H9 (cell line): ENCODE measurements around the gene CENPA. TPM values are rescaled to one million over a fixed set of nuclear protein-coding genes. Genes with fewer than 3 reads are reported as not detected.
A peak's percentile ranks its signal among the peaks of the same experiment; 100 is the strongest.

ENCODE experiments used
- DNase-seq: peaks from one replicate; pipeline ENCODE4 v3.0.0-alpha.2; 2017
- H2AFZ ChIP-seq: one replicate; pipeline ENCODE4 v1.6.1; 2013; ENCODE audit warnings: mild to moderate bottlenecking, low read length, control low read depth, moderate library complexity
- H2AK5ac ChIP-seq: 2 replicates; pipeline ENCODE4 v1.6.1; 2013; ENCODE audit warnings: low read length, control low read depth, mixed read lengths; ENCODE audit not compliant: insufficient read length
- H2BK120ac ChIP-seq: one replicate; pipeline ENCODE4 v1.6.1; 2013; ENCODE audit warnings: low read depth, mild to moderate bottlenecking, low read length, control low read depth, inconsistent platforms; ENCODE audit not compliant: poor library complexity, severe bottlenecking
- H2BK12ac ChIP-seq: 2 replicates; pipeline ENCODE4 v1.6.1; 2013; ENCODE audit warnings: low read length, control low read depth, mixed read lengths, low read depth; ENCODE audit not compliant: insufficient read length
- H2BK15ac ChIP-seq: 2 replicates; pipeline ENCODE4 v1.6.1; 2013; ENCODE audit warnings: low read depth, low read length, control low read depth
- H2BK20ac ChIP-seq: one replicate; pipeline ENCODE4 v1.6.1; 2013; ENCODE audit warnings: low read depth, mild to moderate bottlenecking, low read length, control low read depth, inconsistent platforms; ENCODE audit not compliant: poor library complexity, severe bottlenecking
- H2BK5ac ChIP-seq: 2 replicates; pipeline ENCODE4 v1.6.1; 2013; ENCODE audit warnings: low read length, control low read depth, mixed read lengths; ENCODE audit not compliant: insufficient read length
- H3K14ac ChIP-seq: 2 replicates; pipeline ENCODE4 v1.6.1; 2013; ENCODE audit warnings: low read length, control low read depth; ENCODE audit not compliant: insufficient read depth
- H3K18ac ChIP-seq: 2 replicates; pipeline ENCODE4 v1.6.1; 2013; ENCODE audit warnings: low read depth, mild to moderate bottlenecking, mixed read lengths, low read length, control low read depth; ENCODE audit not compliant: insufficient read length
- H3K23ac ChIP-seq: 2 replicates; pipeline ENCODE4 v1.6.1; 2013; ENCODE audit warnings: low read length, control low read depth, mixed read lengths, low read depth; ENCODE audit not compliant: insufficient read length
- H3K23me2 ChIP-seq: 2 replicates; pipeline ENCODE4 v1.6.1; 2013; ENCODE audit warnings: low read depth, mild to moderate bottlenecking, mixed read lengths, low read length, control low read depth; ENCODE audit not compliant: insufficient read length, poor library complexity, severe bottlenecking
- H3K27ac ChIP-seq: 2 replicates; pipeline ENCODE4 v1.5.1; 2013; ENCODE audit warnings: low read length, control low read depth, mixed read lengths, low read depth; ENCODE audit not compliant: insufficient read length
- H3K27me3 ChIP-seq: 2 replicates; pipeline ENCODE4 v1.6.1; 2013; ENCODE audit warnings: low read length, control low read depth, inconsistent platforms; ENCODE audit not compliant: insufficient read depth
- H3K4ac ChIP-seq: 2 replicates; pipeline ENCODE4 v1.6.1; 2013; ENCODE audit warnings: low read depth, mild to moderate bottlenecking, control low read depth, inconsistent platforms, low read length, moderate library complexity
- H3K4me1 ChIP-seq: 2 replicates; pipeline ENCODE4 v1.6.1; 2013; ENCODE audit warnings: low read length, control low read depth, inconsistent platforms; ENCODE audit not compliant: insufficient read depth
- H3K4me2 ChIP-seq: 2 replicates; pipeline ENCODE4 v1.6.1; 2013; ENCODE audit warnings: low read length, control low read depth, mixed read lengths; ENCODE audit not compliant: insufficient read length, insufficient read depth
- H3K56ac ChIP-seq: 2 replicates; pipeline ENCODE4 v1.6.1; 2013; ENCODE audit warnings: low read depth, mild to moderate bottlenecking, mixed read lengths, low read length, control low read depth; ENCODE audit not compliant: insufficient read length
- H3K79me1 ChIP-seq: 2 replicates; pipeline ENCODE4 v1.6.1; 2013; ENCODE audit warnings: low read depth, mild to moderate bottlenecking, moderate library complexity, low read length, control low read depth, inconsistent platforms; ENCODE audit not compliant: insufficient read depth, poor library complexity, severe bottlenecking
- H3K79me2 ChIP-seq: 2 replicates; pipeline ENCODE4 v1.6.1; 2013; ENCODE audit warnings: low read length, control low read depth, inconsistent platforms; ENCODE audit not compliant: insufficient read depth
- H3K9ac ChIP-seq: 2 replicates; pipeline ENCODE4 v1.6.1; 2013; ENCODE audit warnings: low read length, control low read depth, mixed read lengths; ENCODE audit not compliant: insufficient read length; ENCODE audit errors: extremely low read depth
- H3K9me3 ChIP-seq: one replicate; pipeline ENCODE4 v1.6.1; 2013; ENCODE audit warnings: low read depth, low read length, inconsistent platforms; ENCODE audit not compliant: control insufficient read depth
- H3T11ph ChIP-seq: one replicate; pipeline ENCODE4 v1.6.1; 2013; ENCODE audit warnings: mild to moderate bottlenecking, low read length, control low read depth, inconsistent platforms
- H4K20me1 ChIP-seq: one replicate; pipeline ENCODE4 v1.6.1; 2013; ENCODE audit not compliant: control insufficient read depth, insufficient read length, insufficient read depth
- H4K5ac ChIP-seq: 2 replicates; pipeline ENCODE4 v1.6.1; 2013; ENCODE audit warnings: low read depth, mild to moderate bottlenecking, mixed read lengths, low read length, control low read depth; ENCODE audit not compliant: insufficient read length
- H4K8ac ChIP-seq: replicated peaks from 2 replicates; pipeline ENCODE4 v1.6.1; 2013; ENCODE audit warnings: low read length, control low read depth, mixed read lengths, low read depth; ENCODE audit not compliant: insufficient read length
- H4K91ac ChIP-seq: 2 replicates; pipeline ENCODE4 v1.6.1; 2013; ENCODE audit warnings: low read depth, mild to moderate bottlenecking, moderate library complexity, mixed read lengths, low read length, control low read depth; ENCODE audit not compliant: insufficient read length
- H3K27ac Mint-ChIP-seq, 3 experiments: 2 replicates in 2 of 3; 3 replicates in 1 of 3; pipeline ENCODE4 v1.8.0; 2020 to 2021; ENCODE audit warnings: mixed read lengths in 3 of 3, mild to moderate bottlenecking in 1 of 3, moderate library complexity in 1 of 3
- H3K27me3 Mint-ChIP-seq: 2 replicates; pipeline ENCODE4 v1.8.0; 2021; ENCODE audit warnings: low read depth, mild to moderate bottlenecking, moderate library complexity, mixed read lengths
- H3K36me3 Mint-ChIP-seq, 3 experiments: 2 replicates in 2 of 3; 3 replicates in 1 of 3; pipeline ENCODE4 v1.8.0; 2020 to 2021; ENCODE audit warnings: low read depth in 3 of 3, mixed read lengths in 3 of 3; ENCODE audit not compliant: insufficient read depth in 1 of 3
- H3K4me1 Mint-ChIP-seq, 2 experiments: 2 replicates each; pipeline ENCODE4 v1.8.0; 2020; ENCODE audit warnings: mixed read lengths in 2 of 2
- H3K4me3 Mint-ChIP-seq, 2 experiments: 2 replicates in 1 of 2; 3 replicates in 1 of 2; pipeline ENCODE4 v1.8.0; 2020 to 2021; ENCODE audit warnings: mild to moderate bottlenecking in 2 of 2, mixed read lengths in 2 of 2, moderate library complexity in 1 of 2
- H3K9me3 Mint-ChIP-seq, 2 experiments: 2 replicates in 1 of 2; 3 replicates in 1 of 2; pipeline ENCODE4 v1.8.0; 2020; ENCODE audit warnings: mild to moderate bottlenecking in 2 of 2, mixed read lengths in 2 of 2, moderate library complexity in 1 of 2
- WGBS: extraction: QIAGEN DNeasy Blood & Tissue Kit; methylation state at CpG from one replicate; pipeline ENCODE4 v1.1.7; 2013; ENCODE audit warnings: missing lambda C conversion rate, low lambda C conversion rate, mixed read lengths; ENCODE audit not compliant: insufficient read length; ENCODE audit errors: extremely low coverage; 5-methylcytosine and 5-hydroxymethylcytosine counted together
- total RNA-seq: library from RNA; stranded (reverse); gene quantifications from 2 replicates; pipeline ENCODE4 v1.2.1, GENCODE V29; 2021
- TF ChIP-seq, protein P1 (sequence below): fragments of 200-600 bp; sonication (generic); conservative IDR thresholded peaks from 3 replicates; pipeline ENCODE4 v1.8.0; 2021; ENCODE audit warnings: antibody characterized with exemption, mild to moderate bottlenecking

CENPA gene
- total RNA-seq, 1 experiment from 2014 or later = 19.3 TPM

DNA sequence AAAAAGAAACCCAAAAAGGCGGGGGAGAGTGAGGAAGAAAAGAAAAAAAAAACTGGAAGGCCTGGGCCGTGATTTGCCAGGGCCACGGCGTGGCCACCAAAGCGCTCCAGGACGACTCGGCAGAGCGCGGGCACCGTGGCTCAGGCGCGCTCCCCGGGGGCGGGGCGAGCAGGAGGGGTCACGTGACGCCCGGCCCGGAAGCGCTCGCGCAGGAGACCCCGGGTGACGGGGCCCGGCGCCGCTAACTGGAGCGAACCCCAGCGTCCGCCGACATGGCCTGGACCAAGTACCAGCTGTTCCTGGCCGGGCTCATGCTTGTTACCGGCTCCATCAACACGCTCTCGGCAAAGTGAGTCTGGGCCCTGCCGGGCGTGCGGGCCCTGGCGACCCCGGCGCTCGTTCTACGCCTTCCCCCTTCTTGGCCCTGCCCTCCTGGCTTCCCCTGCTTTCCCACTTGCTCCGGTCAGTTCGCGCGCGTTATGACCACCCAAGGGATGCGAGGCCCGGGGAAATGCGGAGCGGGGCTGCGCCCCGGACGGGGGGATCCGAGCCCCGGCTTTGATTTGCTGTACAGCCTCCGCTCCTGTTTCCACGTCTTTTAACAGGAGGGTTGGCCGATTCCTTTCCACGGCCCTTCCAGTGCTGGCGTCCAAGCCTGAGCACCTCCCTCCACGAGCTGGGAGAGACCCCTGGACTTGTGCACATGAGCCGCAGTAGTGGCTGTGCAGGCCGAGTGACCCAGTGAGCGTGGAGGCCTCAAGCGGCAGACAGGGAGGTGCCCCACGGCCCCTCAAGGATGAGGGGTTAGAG is 21.6 kb upstream of the CENPA start, which contains the start of gene SLC35F6:
Gene SLC35F6, plus strand, starts transcription at position 207 of the 810 bp plus-strand sequence. Its CDS starts 66 bp downstream, at position 273.
- Mint-ChIP-seq H3K4me1 (peaks cover 12 to 14% of the 10 kb centered on the region in 2 experiments), H3K4me3 (peak within 1 kb of the TSS; percentile 83 to 86), H3K27ac (0 out of 7 replicates have a peak within 1 kb of the TSS, but pooled peaks of 1 of the 3 experiments have one; percentile 57), H3K36me3 (no peaks in the 10 kb centered on the region), H3K27me3 (peaks cover 12% of the 10 kb centered on the region), H3K9me3 (no peaks in the 10 kb centered on the region; a peak in 1 of 5 replicates)
- no peak within 1 kb of the TSS for H3T11ph ChIP-seq
- H4K8ac ChIP-seq = no peak within 1 kb of the TSS
- H3K4ac ChIP-seq = no peak within 1 kb of the TSS
- H3K56ac ChIP-seq = no peak within 1 kb of the TSS
- peak within 1 kb of the TSS; percentile 33 for H4K91ac ChIP-seq
- TF ChIP-seq, protein P1, sequence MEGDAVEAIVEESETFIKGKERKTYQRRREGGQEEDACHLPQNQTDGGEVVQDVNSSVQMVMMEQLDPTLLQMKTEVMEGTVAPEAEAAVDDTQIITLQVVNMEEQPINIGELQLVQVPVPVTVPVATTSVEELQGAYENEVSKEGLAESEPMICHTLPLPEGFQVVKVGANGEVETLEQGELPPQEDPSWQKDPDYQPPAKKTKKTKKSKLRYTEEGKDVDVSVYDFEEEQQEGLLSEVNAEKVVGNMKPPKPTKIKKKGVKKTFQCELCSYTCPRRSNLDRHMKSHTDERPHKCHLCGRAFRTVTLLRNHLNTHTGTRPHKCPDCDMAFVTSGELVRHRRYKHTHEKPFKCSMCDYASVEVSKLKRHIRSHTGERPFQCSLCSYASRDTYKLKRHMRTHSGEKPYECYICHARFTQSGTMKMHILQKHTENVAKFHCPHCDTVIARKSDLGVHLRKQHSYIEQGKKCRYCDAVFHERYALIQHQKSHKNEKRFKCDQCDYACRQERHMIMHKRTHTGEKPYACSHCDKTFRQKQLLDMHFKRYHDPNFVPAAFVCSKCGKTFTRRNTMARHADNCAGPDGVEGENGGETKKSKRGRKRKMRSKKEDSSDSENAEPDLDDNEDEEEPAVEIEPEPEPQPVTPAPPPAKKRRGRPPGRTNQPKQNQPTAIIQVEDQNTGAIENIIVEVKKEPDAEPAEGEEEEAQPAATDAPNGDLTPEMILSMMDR = no peak
- DNase-seq = peak; percentile 78
- H4K5ac ChIP-seq = no peak within 1 kb of the TSS
- H3K4me1 ChIP-seq = peaks cover 2% of the 10 kb centered on the region; the same call in 1 of the 2 replicates
- H3K4me2 ChIP-seq = peak within 1 kb of the TSS; percentile 75
- no peak within 1 kb of the TSS for H2AK5ac ChIP-seq
- H3K23ac ChIP-seq = no peak within 1 kb of the TSS
- no peak within 1 kb of the TSS for H2BK20ac ChIP-seq
- no CpG with 5 or more reads among the region's 68 CpGs for WGBS
- no peaks in the 10 kb centered on the region for H3K79me1 ChIP-seq
- no peaks in the 10 kb centered on the region for H3K79me2 ChIP-seq
- no peak within 1 kb of the TSS for H2BK5ac ChIP-seq
- no peaks in the 10 kb centered on the region for H3K27me3 ChIP-seq
- no peak within 1 kb of the TSS for H2BK12ac ChIP-seq
- no peak within 1 kb of the TSS for H2AFZ ChIP-seq
- no peaks in the 10 kb centered on the region for H4K20me1 ChIP-seq
- H3K14ac ChIP-seq = peak within 1 kb of the TSS; percentile 16
- no peaks in the 10 kb centered on the region for H3K9me3 ChIP-seq
- H2BK120ac ChIP-seq = no peak within 1 kb of the TSS
- peaks cover 4% of the 10 kb centered on the region for H3K23me2 ChIP-seq
- H3K18ac ChIP-seq = no peak within 1 kb of the TSS
- peak within 1 kb of the TSS; percentile 50 for H3K9ac ChIP-seq
- H2BK15ac ChIP-seq = no peak within 1 kb of the TSS
- H3K27ac ChIP-seq = no peak within 1 kb of the TSS
